Right renal pelvis (tissue), 4 donors: ENCODE measurements around the gene QARS1. TPM values are rescaled to one million over a fixed set of nuclear protein-coding genes. Genes with fewer than 3 reads are reported as not detected.

Experiments
- DNase-seq, 4 donors: peaks; one replicate each; pipeline ENCODE4 v3.0.0-alpha.2; 2013; ENCODE audit warnings: low read depth in 4 of 4, low spot score in 3 of 4, missing footprints in 1 of 4
- polyA plus RNA-seq, 4 donors: library from polyadenylated mRNA; unstranded; fragments of 120-200 nt; gene quantifications; one replicate each; pipeline ENCODE4 v1.2.1, GENCODE V29; 2013; ENCODE audit not compliant: insufficient read length in 4 of 4

The QARS1 gene
- polyA plus RNA-seq: 100 to 1,000 TPM; 275 to 317 (median 282) TPM

DNA sequence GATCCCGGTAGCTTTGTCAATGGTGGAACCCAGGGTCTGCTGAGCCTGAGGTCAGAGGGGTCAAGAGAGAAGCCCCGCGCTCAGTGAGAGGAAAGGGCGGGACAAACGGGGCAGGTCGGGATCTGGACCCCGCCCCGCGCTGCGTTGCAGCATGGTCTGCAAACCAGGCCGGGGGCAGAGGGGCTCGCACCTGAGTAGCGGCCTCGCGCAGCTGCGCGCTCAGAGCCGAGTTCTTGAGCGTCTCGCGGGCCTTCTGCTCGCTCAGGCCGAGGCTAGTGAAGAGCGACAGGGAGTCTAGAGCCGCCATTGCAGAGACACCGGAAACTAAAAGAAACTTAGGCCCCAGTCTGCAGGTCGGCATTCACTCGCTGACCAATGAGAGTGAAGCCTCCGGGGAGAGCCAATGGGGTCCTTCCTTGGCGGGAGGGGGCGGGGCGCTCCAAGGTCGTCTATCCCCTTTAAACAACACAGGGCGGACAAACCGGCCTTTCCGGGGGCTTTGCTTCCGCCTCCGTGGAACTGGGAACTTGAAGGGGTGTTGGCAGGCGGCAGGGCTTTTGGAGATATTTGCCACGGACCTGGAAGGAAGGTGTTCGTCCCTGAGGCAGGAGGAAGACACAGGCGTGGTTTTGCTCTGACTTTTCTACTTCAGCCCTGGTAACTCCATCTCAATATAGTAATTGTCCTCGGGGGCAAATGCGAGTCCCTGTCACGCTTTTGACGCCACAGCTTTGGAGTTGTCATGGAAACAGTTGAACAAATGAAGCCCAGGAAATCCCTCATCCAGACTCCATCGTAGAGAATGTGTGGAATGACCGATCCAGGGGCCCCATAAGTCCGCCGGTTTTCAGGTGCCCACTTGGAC lies at the start of gene QARS1:
TSS of gene QARS1 (minus strand) at position 331 of the 865 bp plus-strand sequence. CDS start at position 307, 24 bp downstream.
- peak; percentile 83 to 90 (median 88) for DNase-seq

DNA sequence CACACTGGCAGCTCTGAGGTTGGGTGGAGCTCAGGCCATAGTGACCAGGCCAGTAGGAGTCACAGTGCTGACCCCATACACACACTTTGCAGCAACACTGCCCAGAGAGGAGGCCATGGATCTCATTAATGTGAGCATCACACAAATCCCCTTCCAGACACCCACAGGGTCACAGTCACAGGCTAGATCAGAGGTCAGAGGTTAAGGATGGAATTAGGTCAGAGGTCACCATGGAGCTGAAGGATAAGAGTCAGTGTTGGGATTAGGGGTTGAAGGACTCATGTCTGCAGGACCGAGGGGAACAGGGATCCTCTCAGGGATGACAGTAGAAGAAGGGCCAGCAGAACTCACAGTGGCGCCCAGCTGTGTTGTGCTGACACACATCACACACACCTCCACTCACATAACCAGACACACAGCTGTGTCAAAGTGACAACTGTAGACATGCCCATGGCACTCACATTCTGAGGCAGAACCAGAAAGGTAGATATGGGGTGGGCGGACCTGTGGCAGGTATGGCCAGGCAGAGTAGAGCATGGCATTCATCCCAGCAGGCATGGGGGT lies 48.9 kb upstream of the QARS1 start:
- no peak for DNase-seq

DNA sequence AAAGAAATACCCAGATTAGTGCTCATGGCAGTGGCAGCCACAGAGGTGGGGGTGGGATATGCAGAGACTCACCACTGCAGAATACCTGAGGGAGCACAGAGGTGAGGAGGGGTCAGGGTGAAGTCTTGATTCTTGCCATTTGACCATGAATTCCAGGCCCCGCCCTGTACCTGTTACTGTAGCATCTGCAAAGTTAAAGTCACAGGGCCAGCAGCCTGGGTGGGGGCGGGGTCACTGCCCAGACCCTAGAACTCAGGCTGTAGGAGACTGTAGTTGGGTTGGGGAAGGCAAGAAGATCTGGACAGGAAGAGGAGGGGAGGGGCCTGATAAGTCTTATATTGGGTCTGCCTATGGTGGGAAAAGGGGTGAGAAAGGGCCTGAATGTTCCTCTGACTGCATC lies 47.1 kb upstream of the QARS1 start:
- DNase-seq: no peak

DNA sequence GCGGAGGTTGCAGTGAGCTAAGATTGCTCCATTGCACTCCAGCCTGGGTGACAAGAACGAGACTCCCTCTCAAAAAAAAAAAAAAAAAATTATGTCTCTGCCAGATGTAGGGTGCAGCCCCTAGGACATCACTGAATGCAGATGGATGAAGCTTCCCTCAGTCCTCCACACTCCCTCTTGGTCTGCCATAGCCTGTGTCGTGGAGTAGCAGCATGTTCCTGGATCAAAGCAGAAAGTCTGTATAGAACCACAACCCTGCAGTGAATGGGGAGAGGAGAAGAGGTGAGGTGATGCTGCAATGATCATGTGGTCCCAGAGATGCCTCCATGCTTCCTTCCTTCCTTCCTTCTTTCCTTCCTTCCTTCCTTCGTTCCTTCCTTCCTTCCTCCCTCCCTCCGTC lies 43.6 kb upstream of the QARS1 start:
- DNase-seq: no peak

DNA sequence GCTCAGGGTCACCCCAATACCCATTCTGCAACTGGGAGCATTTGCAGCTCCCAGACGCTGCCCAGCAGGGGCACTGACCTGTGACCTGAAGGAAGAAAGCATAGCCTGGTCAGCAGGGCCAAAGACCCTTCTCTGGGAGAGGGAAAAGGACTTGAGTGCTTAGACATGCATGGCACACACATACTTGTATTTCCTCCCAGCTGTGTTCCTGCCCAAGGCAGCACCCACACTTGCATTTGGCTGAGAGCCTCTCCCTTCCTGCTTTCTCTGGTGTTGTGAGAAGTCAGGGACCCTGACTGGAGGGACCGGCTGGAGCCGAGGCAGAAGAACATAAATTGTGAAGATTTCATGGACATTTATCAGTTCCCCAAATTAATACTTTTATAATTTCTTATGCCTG lies 35.5 kb upstream of the QARS1 start:
- no peak for DNase-seq

DNA sequence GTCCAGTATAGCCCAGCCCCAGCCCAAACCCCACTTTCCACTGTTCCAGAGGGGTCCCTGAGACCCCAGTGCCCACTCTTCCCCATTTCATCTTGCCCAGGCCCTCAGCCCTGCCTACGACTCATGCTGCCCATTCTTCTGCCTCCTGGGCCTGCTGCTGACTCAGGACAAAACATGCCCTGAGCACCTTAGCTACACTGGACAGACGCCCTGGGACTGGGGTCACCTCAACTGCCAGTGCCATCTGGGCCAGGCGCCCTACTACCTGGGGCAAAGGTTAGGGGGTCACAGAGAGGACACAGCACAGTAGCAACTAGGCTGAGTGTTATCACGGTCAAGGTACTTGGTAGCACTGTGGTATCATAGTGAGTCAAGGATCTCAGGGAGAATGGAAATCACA lies 30.9 kb upstream of the QARS1 start:
- DNase-seq: no peak

DNA sequence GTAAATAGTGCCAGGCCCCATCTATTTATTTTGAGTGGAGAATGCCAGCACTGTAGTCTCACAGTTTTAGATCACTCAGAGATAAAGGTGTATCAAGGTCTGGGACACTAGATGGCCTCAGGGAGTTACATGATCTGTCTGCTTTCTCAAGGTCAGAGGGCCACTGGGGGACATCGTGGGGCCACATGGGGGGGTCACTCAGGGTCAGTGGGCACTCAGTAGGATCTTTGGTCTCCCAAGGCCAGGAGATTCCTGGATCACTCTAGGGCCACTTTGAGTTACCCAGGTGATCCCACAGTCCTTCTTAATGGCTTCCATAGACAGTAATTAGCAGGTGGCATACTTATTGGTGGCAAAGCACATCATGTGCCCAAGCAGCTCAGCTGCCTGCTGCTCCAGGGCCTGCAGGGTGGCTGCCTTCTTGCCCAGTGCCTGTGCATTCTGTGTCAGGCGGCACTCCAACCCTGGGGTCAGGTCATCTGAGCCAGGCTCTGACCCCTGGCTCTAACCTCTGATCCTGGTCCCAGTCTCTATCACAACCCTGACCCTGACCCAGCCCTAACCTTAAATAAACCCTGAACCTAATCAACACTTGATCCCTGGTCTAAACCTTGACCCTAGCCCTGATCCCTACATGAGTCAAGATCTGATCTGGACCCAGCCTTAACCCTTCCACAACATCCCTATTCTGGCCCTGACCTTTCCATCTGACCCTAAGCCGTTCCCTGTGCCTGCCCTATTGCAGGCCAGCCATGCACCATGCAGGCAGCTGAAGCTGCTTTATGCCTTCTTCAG lies 30.1 kb upstream of the QARS1 start:
- DNase-seq: no peak

DNA sequence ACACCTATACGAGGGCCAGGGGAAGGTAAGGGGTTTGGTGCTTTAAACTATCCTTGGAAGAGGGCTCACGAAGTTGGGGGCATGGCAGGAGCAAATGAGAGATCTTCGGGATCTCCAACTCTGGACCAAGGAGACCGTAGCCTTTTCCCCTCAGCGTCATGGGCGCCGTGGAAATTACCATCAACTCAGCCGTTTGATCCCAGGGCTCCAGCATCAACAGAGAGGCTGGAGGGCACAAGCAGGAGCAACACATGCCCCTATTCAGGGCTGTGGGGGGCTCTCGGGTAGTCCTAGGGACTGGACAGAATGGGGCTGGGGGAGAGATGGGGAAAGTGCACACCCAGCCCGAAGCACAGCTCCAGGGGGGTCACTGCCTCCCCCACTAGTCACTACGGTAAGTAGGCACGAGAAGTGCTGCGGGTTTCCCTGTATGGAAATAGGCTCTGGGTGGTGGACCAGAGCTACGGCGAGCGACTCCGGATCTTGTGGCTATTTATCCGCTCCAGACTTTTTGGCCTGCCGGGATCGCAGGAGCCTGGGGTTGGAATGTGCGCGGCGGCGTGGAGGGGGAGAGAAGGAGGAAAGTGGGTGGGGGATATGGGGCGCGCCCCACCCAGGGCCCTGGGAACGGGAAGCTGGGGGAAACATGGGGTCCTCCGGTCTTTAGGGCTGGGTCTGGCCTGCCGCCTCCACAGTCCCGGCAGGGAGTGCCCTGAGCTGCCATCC lies 28.8 kb upstream of the QARS1 start:
- peak; percentile 75 to 83 (median 78) for DNase-seq

DNA sequence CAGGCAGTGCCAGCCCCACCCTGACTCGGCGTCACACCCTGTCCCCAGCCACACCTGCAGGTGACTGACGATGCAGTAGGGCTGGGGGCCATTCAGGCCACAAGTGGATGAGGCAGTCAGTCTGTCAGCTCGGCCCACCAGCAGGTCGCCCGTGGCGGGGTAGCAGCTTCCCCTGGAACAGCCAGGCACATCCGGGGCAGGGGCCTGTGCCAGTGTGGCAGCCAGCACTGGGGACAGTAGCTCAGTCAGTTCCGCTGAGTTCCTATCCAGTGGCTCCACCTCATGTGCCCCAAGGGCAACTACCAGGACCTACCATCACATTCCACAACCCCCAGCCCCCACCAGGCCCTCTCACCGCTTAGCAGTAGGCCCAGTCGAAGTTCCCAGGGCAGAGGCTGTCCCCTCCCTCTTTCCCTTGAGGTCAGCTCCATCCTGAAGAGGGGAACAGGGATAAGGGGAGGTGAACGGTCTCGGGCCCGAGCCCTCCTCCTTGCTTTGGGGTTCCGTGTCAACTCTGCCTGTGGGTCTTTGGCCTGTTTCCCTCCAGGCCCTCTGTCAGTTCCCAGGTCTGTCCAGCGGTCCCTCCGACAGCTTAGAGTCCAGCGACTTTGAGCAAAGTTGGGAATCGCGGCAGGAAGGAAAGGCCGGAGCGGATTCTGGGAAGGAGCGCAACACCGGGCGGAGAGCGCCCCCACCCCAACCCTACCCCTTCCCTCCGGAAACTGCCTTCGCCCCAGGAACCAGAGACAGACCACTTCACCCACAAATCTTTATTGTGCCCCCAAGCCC lies 28.1 kb upstream of the QARS1 start, which contains the start of gene LAMB2:
TSS of gene LAMB2 (minus strand) at position 614 of the 789 bp plus-strand sequence. CDS start at position 431, 183 bp downstream.
- peak; percentile 70 to 76 (median 72) for DNase-seq

DNA sequence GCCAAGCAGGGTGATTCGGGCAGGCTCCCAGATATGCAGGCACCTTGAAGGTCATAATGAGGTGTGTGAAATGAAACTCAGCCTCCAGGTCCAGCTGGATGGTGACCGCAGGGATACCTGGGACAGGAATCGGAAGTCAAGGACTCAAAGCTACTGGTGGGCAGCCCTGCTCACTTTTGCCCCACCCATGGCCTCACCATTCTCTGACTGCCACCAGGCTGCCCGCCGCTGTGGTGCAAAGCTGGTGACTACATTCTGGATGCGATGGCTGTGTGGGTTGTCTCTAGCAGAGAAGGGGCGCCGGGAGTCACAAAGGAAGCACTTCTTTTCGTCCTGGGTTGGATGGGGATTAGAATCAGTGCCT lies 27.5 kb upstream of the QARS1 start:
- DNase-seq: no peak

DNA sequence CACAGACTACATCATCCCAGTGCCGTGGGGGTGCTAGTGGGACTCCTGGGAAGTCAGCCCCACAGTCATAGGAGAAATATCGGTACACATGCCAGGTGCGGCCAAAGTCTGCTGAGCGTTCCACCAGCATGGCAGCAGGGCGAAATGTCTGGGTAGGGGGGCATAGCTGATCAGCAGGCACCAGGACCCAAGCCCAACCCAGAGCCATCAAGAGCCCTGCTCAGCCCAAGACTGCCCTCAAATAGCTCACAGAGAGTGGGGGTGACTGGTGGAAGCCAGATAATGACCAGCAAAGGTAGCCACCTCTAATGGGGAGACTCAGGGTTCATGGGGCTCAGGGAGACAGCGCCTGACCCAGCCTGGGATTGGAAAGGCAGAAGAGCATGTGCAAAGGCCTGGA lies 27.0 kb upstream of the QARS1 start:
- DNase-seq: no peak

DNA sequence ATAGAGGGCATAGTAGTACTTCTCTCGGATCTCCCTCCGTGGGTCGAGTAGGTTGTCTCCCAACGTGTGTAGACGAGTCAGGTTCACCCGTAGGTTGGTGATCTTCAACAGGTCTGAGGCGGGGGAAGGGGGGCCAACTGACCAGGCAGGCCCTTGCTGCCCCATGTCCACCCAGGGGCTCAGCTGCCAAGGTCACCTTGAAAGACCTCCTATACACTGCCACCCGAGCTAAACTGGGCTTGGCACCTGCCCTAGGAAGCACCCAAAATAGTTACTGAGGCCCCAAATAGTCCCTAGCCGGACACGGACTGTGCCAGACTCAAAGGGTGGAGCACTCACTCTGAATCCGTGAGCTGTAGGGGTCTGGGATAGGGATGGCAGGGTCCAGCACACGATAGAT lies 26.5 kb upstream of the QARS1 start:
- DNase-seq: no peak

DNA sequence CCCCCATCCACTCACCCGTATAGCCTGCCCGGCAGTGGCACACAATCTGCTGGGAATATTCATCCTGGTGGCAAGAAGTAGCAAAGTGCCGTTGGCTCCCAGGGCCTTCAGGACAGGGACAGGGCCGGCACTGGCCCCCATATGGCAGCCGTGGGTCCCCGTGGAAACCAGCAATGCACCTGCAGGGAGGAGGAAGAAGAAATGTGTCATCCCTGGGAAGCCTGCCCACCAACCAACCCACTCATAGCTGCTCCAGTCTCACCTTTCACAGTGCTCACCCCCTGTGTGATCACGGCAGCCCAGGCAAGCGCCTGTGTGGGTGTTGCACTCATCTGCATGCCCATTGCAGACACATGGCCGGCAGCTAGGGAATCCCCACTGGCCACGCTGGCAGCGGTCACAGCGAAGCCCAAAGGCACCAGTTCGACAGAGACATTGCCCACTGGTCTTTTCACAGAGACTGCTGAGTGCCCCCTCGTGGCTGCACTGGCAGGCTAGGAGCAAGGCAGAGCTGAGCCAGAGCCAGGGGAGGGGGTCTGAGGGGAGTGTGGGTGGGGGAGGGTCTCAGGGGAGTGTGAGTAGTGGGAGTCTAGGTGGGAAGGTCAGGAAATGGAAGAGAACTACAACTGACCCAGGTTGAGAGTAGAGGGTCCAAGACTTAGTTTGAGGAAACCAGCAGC lies 20.6 kb upstream of the QARS1 start:
- DNase-seq: no peak

DNA sequence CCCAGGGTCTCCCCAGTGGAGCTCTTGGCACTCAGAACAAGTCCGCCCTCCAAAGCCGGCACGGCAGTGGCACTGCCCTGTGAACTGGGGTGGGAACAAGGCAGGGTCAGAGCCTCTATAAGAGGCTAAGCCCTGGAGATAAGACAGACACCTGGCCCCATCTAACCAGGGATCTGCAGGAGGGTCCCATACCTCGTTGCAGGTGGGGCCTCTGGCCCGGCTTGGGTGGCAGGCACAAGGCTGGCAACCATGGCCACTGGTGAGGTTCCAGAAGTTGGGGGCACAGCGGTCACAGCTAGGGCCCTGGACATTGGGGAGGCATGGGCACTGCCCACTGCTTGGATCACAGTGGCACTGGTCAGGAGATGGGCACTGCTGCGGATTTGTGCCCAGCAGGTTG lies 19.6 kb upstream of the QARS1 start:
- DNase-seq: no peak

DNA sequence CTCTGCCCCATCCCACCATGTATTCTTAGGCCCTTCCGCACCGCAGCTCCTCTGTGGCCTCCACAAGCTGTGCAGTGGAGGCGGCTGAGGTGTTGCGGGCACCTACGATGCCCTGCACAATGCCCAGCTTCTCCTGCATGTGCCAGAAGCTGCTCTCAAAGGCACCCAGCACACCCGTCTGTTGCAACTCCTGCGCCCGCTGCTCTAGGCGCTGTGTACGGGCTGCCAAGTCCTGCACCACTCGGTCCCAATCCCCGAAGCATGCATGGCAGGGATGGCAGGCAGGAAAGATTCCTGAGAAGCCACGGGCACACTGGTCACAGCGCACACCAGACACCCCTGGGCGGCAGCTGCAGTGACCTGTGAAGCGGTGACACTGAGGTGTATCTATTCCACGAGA lies 19.1 kb upstream of the QARS1 start:
- no peak for DNase-seq

DNA sequence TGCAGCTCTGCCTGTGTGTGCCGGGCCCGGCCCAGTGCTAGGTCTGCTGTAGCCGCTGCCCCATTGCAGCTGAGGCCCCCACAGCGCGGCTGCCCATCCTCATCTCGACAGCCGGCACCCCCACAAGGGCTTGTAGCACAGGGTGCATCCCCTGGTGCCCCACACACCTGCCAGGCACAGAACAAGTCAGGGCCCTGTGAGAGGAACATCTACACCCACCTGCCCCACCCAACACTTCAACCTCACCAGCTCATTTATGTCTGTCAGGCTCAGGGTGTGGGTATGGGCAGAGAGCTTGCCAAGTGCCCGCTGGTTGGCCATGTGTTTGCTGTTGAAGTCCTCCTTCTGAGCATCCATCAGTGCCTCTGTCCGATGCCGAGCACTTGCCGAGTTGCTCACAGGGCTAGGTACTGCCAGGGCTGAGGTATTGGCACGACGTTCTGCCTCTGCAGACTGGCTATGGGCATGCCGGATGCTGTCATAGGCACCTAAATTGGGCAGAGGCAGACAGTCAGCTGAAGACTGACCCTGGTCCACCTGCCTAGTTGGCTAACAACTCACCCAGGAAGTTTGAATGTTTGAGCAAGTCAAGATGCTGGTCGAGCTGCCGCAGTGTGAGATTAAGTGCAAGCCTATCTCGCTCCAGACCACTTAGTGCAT lies 18.5 kb upstream of the QARS1 start:
- DNase-seq: no peak

DNA sequence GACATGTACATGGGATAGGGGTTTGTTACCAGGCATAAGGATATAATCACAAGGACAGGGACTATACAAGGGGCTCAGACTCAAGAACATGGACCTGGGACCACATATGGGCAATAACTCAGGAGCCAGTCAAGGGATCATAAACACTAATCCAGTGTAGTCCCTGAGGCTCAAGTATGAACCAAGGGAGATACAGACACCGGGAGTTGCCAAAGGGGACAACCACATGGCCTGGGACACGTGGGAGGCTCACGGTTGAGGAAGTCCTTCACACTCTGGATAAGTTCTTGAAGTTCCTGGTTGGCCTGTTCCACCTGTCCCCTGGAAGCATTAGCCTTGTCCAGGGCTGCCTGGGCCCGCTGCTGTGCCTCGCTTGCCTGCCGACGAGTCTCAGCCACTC lies 17.9 kb upstream of the QARS1 start:
- no peak for DNase-seq

DNA sequence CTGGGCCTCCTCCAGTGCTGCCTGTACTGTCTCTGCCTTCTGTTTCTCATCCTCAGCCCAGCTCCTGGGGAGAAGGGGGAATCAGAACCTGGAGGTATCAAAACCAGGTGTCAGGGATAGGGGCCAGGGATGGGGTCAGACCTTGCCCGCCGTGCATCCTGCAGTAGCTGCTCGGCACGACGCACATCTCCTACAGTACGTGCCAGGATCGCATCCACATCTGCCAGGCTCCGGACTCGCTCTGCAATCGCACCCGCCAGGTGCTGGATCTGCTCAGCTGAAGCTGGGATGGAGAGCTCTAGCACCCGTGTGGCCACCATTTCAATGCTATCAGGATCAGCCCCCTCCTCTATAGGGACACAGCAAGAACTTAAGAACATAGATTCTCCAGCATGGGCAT lies 17.5 kb upstream of the QARS1 start:
- no peak for DNase-seq
